VCaP (cell line): ENCODE measurements around the gene CYBA.

ENCODE experiments used
- H3K27ac ChIP-seq: fragments of 450-650 bp; 2 replicates; pipeline ENCODE4 v1.5.1; 2017
- TF ChIP-seq, protein P1 (sequence below): fragments of 450-650 bp; conservative IDR thresholded peaks from 2 replicates; pipeline ENCODE4 v1.5.1; 2017; ENCODE audit warnings: mild to moderate bottlenecking, moderate library complexity

CYBA gene

GRCh38 chr16:88622866-88623265 lies 28.0 kb downstream of the CYBA start:
- H3K27ac ChIP-seq, result no peak overlapping the region
- TF ChIP-seq, protein P1, sequence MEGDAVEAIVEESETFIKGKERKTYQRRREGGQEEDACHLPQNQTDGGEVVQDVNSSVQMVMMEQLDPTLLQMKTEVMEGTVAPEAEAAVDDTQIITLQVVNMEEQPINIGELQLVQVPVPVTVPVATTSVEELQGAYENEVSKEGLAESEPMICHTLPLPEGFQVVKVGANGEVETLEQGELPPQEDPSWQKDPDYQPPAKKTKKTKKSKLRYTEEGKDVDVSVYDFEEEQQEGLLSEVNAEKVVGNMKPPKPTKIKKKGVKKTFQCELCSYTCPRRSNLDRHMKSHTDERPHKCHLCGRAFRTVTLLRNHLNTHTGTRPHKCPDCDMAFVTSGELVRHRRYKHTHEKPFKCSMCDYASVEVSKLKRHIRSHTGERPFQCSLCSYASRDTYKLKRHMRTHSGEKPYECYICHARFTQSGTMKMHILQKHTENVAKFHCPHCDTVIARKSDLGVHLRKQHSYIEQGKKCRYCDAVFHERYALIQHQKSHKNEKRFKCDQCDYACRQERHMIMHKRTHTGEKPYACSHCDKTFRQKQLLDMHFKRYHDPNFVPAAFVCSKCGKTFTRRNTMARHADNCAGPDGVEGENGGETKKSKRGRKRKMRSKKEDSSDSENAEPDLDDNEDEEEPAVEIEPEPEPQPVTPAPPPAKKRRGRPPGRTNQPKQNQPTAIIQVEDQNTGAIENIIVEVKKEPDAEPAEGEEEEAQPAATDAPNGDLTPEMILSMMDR, result no peak

- TF ChIP-seq, protein P1, result no peak
- no peak overlapping the region for H3K27ac ChIP-seq
Observed at GRCh38 chr16:88622125-88622524, 28.7 kb downstream of the CYBA start.

GRCh38 chr16:88619859-88620815 lies 30.7 kb downstream of the CYBA start:
- TF ChIP-seq, protein P1, result no peak
- no peak overlapping the region for H3K27ac ChIP-seq

DNA sequence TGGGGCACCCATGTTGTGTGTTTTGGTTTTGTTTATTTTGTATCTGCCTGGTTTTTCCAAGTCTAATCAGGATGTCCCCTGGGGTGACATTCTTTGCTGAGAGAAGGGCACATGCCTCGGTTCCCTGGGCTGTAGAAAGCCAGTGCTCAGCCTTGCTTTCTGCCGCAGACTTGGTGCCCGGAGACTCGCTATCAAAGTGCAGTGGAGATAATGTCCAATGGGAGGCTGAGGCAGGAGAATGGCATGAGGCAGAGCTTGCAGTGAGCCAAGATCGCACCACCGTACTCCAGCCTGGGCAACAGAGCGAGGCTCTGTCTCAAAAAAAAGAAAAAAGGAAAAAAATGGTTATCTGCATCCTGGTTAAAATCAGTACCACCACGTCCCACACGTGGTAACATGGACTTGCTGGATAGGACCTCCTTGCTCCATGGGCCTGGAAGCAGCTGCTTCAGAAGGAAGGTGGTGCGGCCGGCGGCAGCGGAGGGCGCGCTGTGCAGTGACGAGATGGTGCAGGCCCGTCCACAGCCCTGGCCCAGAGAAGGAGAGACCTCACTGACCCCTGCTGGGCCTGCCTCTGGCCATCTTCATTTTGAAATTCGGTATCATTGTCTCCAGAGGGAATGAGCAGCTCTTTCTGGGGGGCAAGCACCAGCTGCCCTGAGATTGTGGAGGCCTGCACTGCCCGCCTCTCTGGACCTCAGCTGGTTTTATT lies 31.7 kb downstream of the CYBA start:
- TF ChIP-seq, protein P1, result no peak
- H3K27ac ChIP-seq, result no peak overlapping the region

GRCh38 chr16:88618182-88618955 lies 32.5 kb downstream of the CYBA start:
- TF ChIP-seq, protein P1, result no peak
- H3K27ac ChIP-seq, result no peak overlapping the region

- H3K27ac ChIP-seq, result no peak overlapping the region
- TF ChIP-seq, protein P1, result no peak
Observed at GRCh38 chr16:88617268-88618031, 33.4 kb downstream of the CYBA start.
